GM12865 (cell line): ENCODE results near the gene IRAK1.

ENCODE experiments used
- DNase-seq: peaks from one replicate; pipeline ENCODE4 v3.0.0; 2010; ENCODE audit warnings: low read depth
- H3K4me3 ChIP-seq: 2 replicates; pipeline ENCODE4 v1.5.1; 2011; ENCODE audit warnings: mild to moderate bottlenecking, low read depth, low read length, control low read depth
- TF ChIP-seq, protein P1 (sequence below): IDR thresholded peaks from 2 replicates; pipeline ENCODE4 v1.5.1; 2011; ENCODE audit warnings: low read length, control low read depth, low read depth, inconsistent platforms; ENCODE audit not compliant: insufficient read depth; ENCODE audit errors: missing control alignments

IRAK1 gene

GRCh38 chrX:154027022-154027402 lies 7.3 kb upstream of the IRAK1 start:
- no peak for DNase-seq
- TF ChIP-seq, protein P1, sequence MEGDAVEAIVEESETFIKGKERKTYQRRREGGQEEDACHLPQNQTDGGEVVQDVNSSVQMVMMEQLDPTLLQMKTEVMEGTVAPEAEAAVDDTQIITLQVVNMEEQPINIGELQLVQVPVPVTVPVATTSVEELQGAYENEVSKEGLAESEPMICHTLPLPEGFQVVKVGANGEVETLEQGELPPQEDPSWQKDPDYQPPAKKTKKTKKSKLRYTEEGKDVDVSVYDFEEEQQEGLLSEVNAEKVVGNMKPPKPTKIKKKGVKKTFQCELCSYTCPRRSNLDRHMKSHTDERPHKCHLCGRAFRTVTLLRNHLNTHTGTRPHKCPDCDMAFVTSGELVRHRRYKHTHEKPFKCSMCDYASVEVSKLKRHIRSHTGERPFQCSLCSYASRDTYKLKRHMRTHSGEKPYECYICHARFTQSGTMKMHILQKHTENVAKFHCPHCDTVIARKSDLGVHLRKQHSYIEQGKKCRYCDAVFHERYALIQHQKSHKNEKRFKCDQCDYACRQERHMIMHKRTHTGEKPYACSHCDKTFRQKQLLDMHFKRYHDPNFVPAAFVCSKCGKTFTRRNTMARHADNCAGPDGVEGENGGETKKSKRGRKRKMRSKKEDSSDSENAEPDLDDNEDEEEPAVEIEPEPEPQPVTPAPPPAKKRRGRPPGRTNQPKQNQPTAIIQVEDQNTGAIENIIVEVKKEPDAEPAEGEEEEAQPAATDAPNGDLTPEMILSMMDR, result no peak
- no peak overlapping the region for H3K4me3 ChIP-seq

- TF ChIP-seq, protein P1, result no peak
Observed at GRCh38 chrX:154026136-154027021, 6.7 kb upstream of the IRAK1 start.

GRCh38 chrX:154025230-154025629 lies 5.5 kb upstream of the IRAK1 start:
- TF ChIP-seq, protein P1, result no peak
- DNase-seq, result no peak
- no peak overlapping the region for H3K4me3 ChIP-seq

More at GRCh38 chrX:154026136-154027021, 6.7 kb upstream of the IRAK1 start:
- no peak overlapping the region for H3K4me3 ChIP-seq
- no peak for DNase-seq

DNA sequence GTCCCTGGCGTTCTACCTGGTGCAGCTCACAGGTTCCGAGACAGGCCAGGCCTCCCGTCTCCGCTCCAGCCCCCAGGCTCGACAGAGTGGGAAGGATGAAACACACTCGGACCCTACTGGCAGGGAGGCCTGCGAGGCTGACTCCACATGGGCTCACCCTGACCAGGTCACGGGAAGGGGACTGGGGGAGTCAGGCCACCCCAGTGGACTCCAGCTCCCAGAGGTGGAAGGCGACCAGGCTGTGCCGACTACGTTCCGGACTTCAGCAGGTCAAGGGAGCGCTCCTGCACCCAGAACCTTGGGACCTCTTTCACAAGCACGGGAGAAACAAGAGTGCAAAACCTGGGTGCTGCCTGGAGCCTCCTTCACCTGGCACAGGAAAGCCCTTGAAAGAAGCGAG lies 4.6 kb upstream of the IRAK1 start:
- no peak overlapping the region for H3K4me3 ChIP-seq
- DNase-seq, result no peak
- TF ChIP-seq, protein P1, result no peak

DNA sequence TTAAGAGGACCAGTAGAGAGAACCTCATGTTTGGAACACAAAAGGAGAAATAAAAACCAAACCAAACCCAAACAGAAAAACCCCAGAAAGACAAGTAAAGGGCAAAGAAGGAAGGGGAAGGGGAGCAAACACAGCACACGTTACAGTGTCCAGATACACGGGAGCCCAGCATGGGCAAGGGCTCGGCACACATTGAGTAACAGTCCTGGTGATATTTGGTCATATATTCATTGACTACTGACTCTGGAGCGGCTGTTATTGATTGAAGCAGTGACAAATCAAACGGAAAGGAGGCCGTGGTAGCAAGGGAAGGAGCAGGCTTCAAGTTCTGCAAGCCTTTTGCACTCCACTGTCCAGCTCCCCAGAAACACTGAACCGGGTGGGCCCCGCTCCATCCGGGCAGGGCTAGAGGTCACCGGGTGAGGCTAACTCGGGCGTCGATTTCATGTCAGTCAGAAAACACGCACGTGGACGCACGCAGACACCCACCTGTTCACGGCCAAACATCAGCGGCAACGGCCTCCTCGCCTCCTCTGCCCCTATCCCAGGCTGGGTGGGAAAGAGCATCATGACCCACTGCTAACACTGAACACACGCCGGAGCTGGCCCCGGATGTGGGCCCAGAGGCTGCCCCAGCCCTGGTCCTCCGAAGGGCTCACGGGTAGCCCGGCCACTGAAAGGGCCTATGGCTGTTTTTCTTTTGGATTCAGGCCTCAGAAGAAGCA lies 3.7 kb upstream of the IRAK1 start:
- no peak for DNase-seq
- TF ChIP-seq, protein P1, result no peak
- H3K4me3 ChIP-seq, result no peak overlapping the region

DNA sequence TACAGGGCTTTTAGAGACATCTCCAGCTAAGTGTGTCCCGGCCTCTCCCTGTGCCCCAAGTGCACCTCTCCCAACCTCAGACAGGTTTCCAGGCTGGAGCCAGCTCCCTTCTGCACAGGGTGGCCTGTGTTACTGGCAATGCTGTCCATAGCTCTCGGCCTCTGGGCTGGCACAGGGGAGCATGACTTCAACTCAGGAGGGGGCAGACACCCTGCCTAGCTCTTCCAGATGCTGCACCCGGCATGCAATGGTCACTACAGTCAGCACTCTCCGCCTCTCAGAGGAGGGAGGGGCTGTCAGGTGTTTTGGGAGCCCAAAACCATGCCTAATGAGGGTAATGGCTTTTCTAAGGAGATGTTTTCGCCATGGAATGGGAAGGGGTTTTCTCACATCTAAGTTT lies 2.4 kb upstream of the IRAK1 start:
- TF ChIP-seq, protein P1, result no peak
- no peak for DNase-seq
- H3K4me3 ChIP-seq, result no peak overlapping the region
